PC-9 (cell line): Measurements from ENCODE around the gene SND1. TPM values are rescaled to one million over a fixed set of nuclear protein-coding genes. Genes with fewer than 3 reads are reported as not detected.
"Not testable (repeated sequence)": the region's sequence is repeated elsewhere in the genome, so short reads cannot be mapped to it uniquely, and the experiment has no call there.

Source experiments
- BruUV-seq: library from RNA; stranded (reverse); fragments of 400-500 nt; replicated peaks from 2 replicates; lab custom pipeline; 2021; lab: Mats Ljungman, UMichigan
- CTCF ChIA-PET: fragments of 300-600 bp; sonication (Branson Sonifier 250); formaldehyde crosslinking; loops from one replicate; lab custom pipeline; 2022; ENCODE audit warnings: antibody characterized with exemption; lab: Charles Lee
- POLR2A ChIA-PET: fragments of 300-600 bp; sonication (Branson Sonifier 250); formaldehyde crosslinking; loops from one replicate; lab custom pipeline; 2022; ENCODE audit warnings: antibody characterized with exemption; ENCODE audit not compliant: unreplicated experiment; lab: Charles Lee
- DNase-seq, 2 experiments: peaks; one replicate each; pipeline versions ENCODE4 v3.0.0 to v3.0.0-alpha.2; 2015 to 2022; ENCODE audit warnings: mixed read lengths in 1 of 2
- H2AFZ ChIP-seq: fragments of 200-600 bp; sonication (generic); 2 replicates; pipeline ENCODE4 v1.8.1; 2017; ENCODE audit warnings: antibody characterized with exemption
- H3F3A ChIP-seq: fragments of 200-600 bp; sonication (generic); 2 replicates; pipeline ENCODE4 v1.8.1; 2017; ENCODE audit warnings: antibody characterized with exemption, mild to moderate bottlenecking, low read depth; ENCODE audit not compliant: insufficient read depth
- H3K27ac ChIP-seq: fragments of 200-600 bp; sonication (generic); 2 replicates; pipeline ENCODE4 v1.6.1; 2016; ENCODE audit warnings: mixed run types
- H3K27me3 ChIP-seq: fragments of 200-600 bp; sonication (generic); 2 replicates; pipeline ENCODE4 v1.6.1; 2016; ENCODE audit warnings: low read depth, mixed run types; ENCODE audit not compliant: insufficient read depth
- H3K36me3 ChIP-seq: fragments of 200-600 bp; sonication (generic); 2 replicates; pipeline ENCODE4 v1.6.1; 2016; ENCODE audit warnings: low read depth, mixed run types
- H3K4me1 ChIP-seq: fragments of 200-600 bp; sonication (generic); replicated peaks from 2 replicates; pipeline ENCODE4 v1.6.1; 2016; ENCODE audit warnings: mixed run types; ENCODE audit not compliant: insufficient read depth
- H3K4me2 ChIP-seq: fragments of 200-600 bp; sonication (generic); 2 replicates; pipeline ENCODE4 v1.6.1; 2017; ENCODE audit warnings: mixed run types
- H3K4me3 ChIP-seq: fragments of 200-600 bp; sonication (generic); 2 replicates; pipeline ENCODE4 v1.6.1; 2016; ENCODE audit warnings: mixed run types
- H3K79me2 ChIP-seq: fragments of 200-600 bp; sonication (generic); 2 replicates; pipeline ENCODE4 v1.6.1; 2017; ENCODE audit warnings: low read depth, mixed run types
- H3K9me2 ChIP-seq: fragments of 200-600 bp; sonication (generic); 2 replicates; pipeline ENCODE4 v1.8.1; 2017; ENCODE audit warnings: mild to moderate bottlenecking; ENCODE audit not compliant: insufficient read depth
- H3K9me3 ChIP-seq: fragments of 200-600 bp; sonication (generic); 2 replicates; pipeline ENCODE4 v1.8.1; 2016; ENCODE audit warnings: low read depth; ENCODE audit not compliant: insufficient read depth
- H4K20me1 ChIP-seq: fragments of 200-600 bp; sonication (generic); 2 replicates; pipeline ENCODE4 v1.8.1; 2017; ENCODE audit not compliant: insufficient read depth
- CTCF ChIP-seq: fragments of 200-600 bp; sonication (generic); conservative IDR thresholded peaks from 2 replicates; pipeline ENCODE4 v1.6.1; 2017; ENCODE audit warnings: mixed run types, antibody characterized with exemption, mild to moderate bottlenecking, moderate library complexity
- EZH2 ChIP-seq: fragments of 200-600 bp; sonication (generic); IDR thresholded peaks from 2 replicates; pipeline ENCODE4 v1.8.0; 2017; ENCODE audit warnings: antibody characterized with exemption, low read depth
- intact Hi-C: fragments of 100-400 bp; cut with micrococcal nuclease; formaldehyde crosslinking; loops from one replicate; pipeline ENCODE4 v1.10.0; 2022; ENCODE audit not compliant: unreplicated experiment
- total RNA-seq: library from RNA; stranded (reverse); gene quantifications from 2 replicates; pipeline ENCODE4 v1.2.3, GENCODE V29; 2021

SND1 gene
- total RNA-seq, 1 experiment from 2014 or later = 273 TPM

- H3F3A ChIP-seq = no peaks in the 10 kb centered on the region
- POLR2A ChIA-PET = no interaction called here
- no peak for TF ChIP-seq EZH2
- no peak for TF ChIP-seq CTCF
Measured at GRCh38 chr7:128104108-128104742, 452.2 kb downstream of the SND1 start.

GRCh38 chr7:128105228-128106022 is 453.4 kb downstream of the SND1 start:
- peaks cover 7% of the 10 kb centered on the region for H3K27me3 ChIP-seq
- H3K36me3 ChIP-seq = no peaks in the 10 kb centered on the region
- no peak overlapping the region for H2AFZ ChIP-seq
- no peak overlapping the region for H3K4me3 ChIP-seq
- POLR2A ChIA-PET = no interaction called here
- H3F3A ChIP-seq = no peaks in the 10 kb centered on the region
- no peaks in the 10 kb centered on the region for H3K4me1 ChIP-seq
- no peak for TF ChIP-seq EZH2
- no peak for TF ChIP-seq CTCF
- DNase-seq = no peak
- no peaks in the 10 kb centered on the region for H4K20me1 ChIP-seq
- intact Hi-C loops = no loop called here
- CTCF ChIA-PET = no interaction called here
- no peaks in the 10 kb centered on the region for H3K79me2 ChIP-seq
- H3K9me3 ChIP-seq = no peaks in the 10 kb centered on the region
- H3K4me2 ChIP-seq = no peak overlapping the region
- H3K9me2 ChIP-seq = no peaks in the 10 kb centered on the region
- no TSS peak for BruUV-seq
- H3K27ac ChIP-seq = no peak overlapping the region

More at GRCh38 chr7:128104108-128104742, 452.2 kb downstream of the SND1 start:
- H4K20me1 ChIP-seq = no peaks in the 10 kb centered on the region; the same call in 1 of the 2 replicates
- no peaks in the 10 kb centered on the region for H3K9me2 ChIP-seq
- no peaks in the 10 kb centered on the region for H3K79me2 ChIP-seq
- DNase-seq = no peak
- intact Hi-C loops = no loop called here
- no peaks in the 10 kb centered on the region for H3K4me1 ChIP-seq
- no peak overlapping the region for H3K4me2 ChIP-seq
- H3K4me3 ChIP-seq = no peak overlapping the region
- no TSS peak for BruUV-seq
- H3K27ac ChIP-seq = no peak overlapping the region
- no peaks in the 10 kb centered on the region for H3K36me3 ChIP-seq
- H3K9me3 ChIP-seq = no peaks in the 10 kb centered on the region
- CTCF ChIA-PET = no interaction called here
- peaks cover 7% of the 10 kb centered on the region for H3K27me3 ChIP-seq
- H2AFZ ChIP-seq = no peak overlapping the region

- Histone ChIP-seq H3K9me2 (no peaks in the 10 kb centered on the region), H3K36me3 (no peaks in the 10 kb centered on the region), H3K4me1 (no peaks in the 10 kb centered on the region), H3K4me2 (no peak overlapping the region), H2AFZ (no peak overlapping the region), H3F3A (no peaks in the 10 kb centered on the region), H3K79me2 (no peaks in the 10 kb centered on the region), H3K27me3 (peaks cover 7% of the 10 kb centered on the region), H3K27ac (no peak overlapping the region), H3K9me3 (no peaks in the 10 kb centered on the region), H4K20me1 (no peaks in the 10 kb centered on the region), H3K4me3 (no peak overlapping the region)
- ChIA-PET POLR2A (interaction anchor here (0.5 kb wide), 1 partner anchor 519 kb away, joined by 4 read pairs; no protein-coding TSS in a partner anchor), CTCF (interaction anchor here (0.6 kb wide), 1 partner anchor 80 kb away, joined by 12 read pairs; no protein-coding TSS in a partner anchor)
- no peak for DNase-seq
- TF ChIP-seq CTCF (no peak), EZH2 (no peak)
- no TSS peak for BruUV-seq
- intact Hi-C loops = no loop called here
Measured at GRCh38 chr7:128106821-128107220, 454.8 kb downstream of the SND1 start.

GRCh38 chr7:128107516-128107915 is 455.5 kb downstream of the SND1 start:
- H3K36me3 ChIP-seq, H3K9me2 ChIP-seq, CTCF ChIA-PET, DNase-seq, H3K4me2 ChIP-seq, H3K9me3 ChIP-seq, H3K4me1 ChIP-seq, BruUV-seq, H3K27me3 ChIP-seq, H4K20me1 ChIP-seq, H2AFZ ChIP-seq, H3K27ac ChIP-seq, H3K79me2 ChIP-seq, intact Hi-C loops, H3F3A ChIP-seq, H3K4me3 ChIP-seq: not testable (repeated sequence)
- POLR2A ChIA-PET = interaction anchor here (0.5 kb wide), 1 partner anchor 520 kb away, joined by 4 read pairs; no protein-coding TSS in a partner anchor
